Activated T-cell treated with anti-CD3 and anti-CD28 coated beads, Interleukin-2, amount 50 U/mL, for 72 hours (primary cell): ENCODE data around the gene SCUBE2. TPM values are rescaled to one million over a fixed set of nuclear protein-coding genes. Genes with fewer than 3 reads are reported as not detected.

Experiments
- ATAC-seq, 2 donors: fragments of 150-1000 bp; cut with Tn5 transposase; replicated peaks in 1 of 2; 2 replicates each; pipeline ENCODE4 v1.10.0; 2021; ENCODE audit warnings: moderate library complexity in 2 of 2, mild to moderate bottlenecking in 1 of 2
- DNase-seq, 2 donors: peaks; one replicate each; pipeline ENCODE4 v3.0.0; 2021 to 2022; ENCODE audit warnings: mixed read lengths in 1 of 2
- H3K27ac Mint-ChIP-seq: one replicate; pipeline ENCODE4 v1.8.0; 2022; ENCODE audit warnings: mild to moderate bottlenecking, moderate library complexity, mixed read lengths
- H3K27me3 Mint-ChIP-seq: one replicate; pipeline ENCODE4 v1.8.0; 2022; ENCODE audit warnings: low read depth, mixed read lengths
- H3K36me3 Mint-ChIP-seq, 2 donors: one replicate each; pipeline ENCODE4 v1.8.0; 2022; ENCODE audit warnings: mixed read lengths in 2 of 2, mild to moderate bottlenecking in 1 of 2; ENCODE audit not compliant: insufficient read depth in 2 of 2
- H3K4me1 Mint-ChIP-seq: one replicate; pipeline ENCODE4 v1.8.0; 2022; ENCODE audit warnings: low read depth, mixed read lengths
- H3K4me3 Mint-ChIP-seq, 2 donors: one replicate each; pipeline ENCODE4 v1.8.0; 2022; ENCODE audit warnings: mild to moderate bottlenecking in 2 of 2, mixed read lengths in 2 of 2, moderate library complexity in 2 of 2
- H3K9me3 Mint-ChIP-seq, 2 donors: one replicate each; pipeline ENCODE4 v1.8.0; 2022; ENCODE audit warnings: mixed read lengths in 2 of 2
- total RNA-seq, 2 donors: library from RNA; stranded (reverse); gene quantifications; one replicate each; pipeline ENCODE4 v1.2.3, GENCODE V29; 2022

SCUBE2 gene
- total RNA-seq, 2 donors from 2014 or later, result 0.37 TPM; not detected in 1

- ATAC-seq (no peak), DNase-seq (no peak)
- Mint-ChIP-seq H3K9me3 (no peaks in the 10 kb centered on the region), H3K27ac (no peak overlapping the region), H3K4me1 (peaks cover 7% of the 10 kb centered on the region), H3K27me3 (peaks cover 51% of the 10 kb centered on the region), H3K4me3 (no peak overlapping the region), H3K36me3 (no peaks in the 10 kb centered on the region)
Observed at GRCh38 chr11:9096427-9096826, 5.0 kb upstream of the SCUBE2 start.

- peaks cover 48% of the 10 kb centered on the region for H3K27me3 Mint-ChIP-seq
- DNase-seq (peak; percentile 19 to 27), ATAC-seq (no peak)
- H3K36me3 Mint-ChIP-seq, result no peaks in the 10 kb centered on the region
- H3K4me1 Mint-ChIP-seq, result peaks cover 7% of the 10 kb centered on the region
- no peak overlapping the region for H3K4me3 Mint-ChIP-seq
- no peak overlapping the region for H3K27ac Mint-ChIP-seq
- H3K9me3 Mint-ChIP-seq, result no peaks in the 10 kb centered on the region
Observed at GRCh38 chr11:9095421-9095820, 4.0 kb upstream of the SCUBE2 start.

GRCh38 chr11:9094420-9094819 lies 3.0 kb upstream of the SCUBE2 start:
- DNase-seq, result no peak
- H3K27ac Mint-ChIP-seq, result no peak overlapping the region
- H3K9me3 Mint-ChIP-seq, result no peaks in the 10 kb centered on the region
- H3K4me3 Mint-ChIP-seq, result no peak overlapping the region
- no peaks in the 10 kb centered on the region for H3K36me3 Mint-ChIP-seq
- H3K4me1 Mint-ChIP-seq, result peaks cover 7% of the 10 kb centered on the region
- peaks cover 58% of the 10 kb centered on the region for H3K27me3 Mint-ChIP-seq
- ATAC-seq, result no peak

GRCh38 chr11:9092853-9093778 lies 1.7 kb upstream of the SCUBE2 start:
- no peak for DNase-seq
- ATAC-seq, result no peak
- no peaks in the 10 kb centered on the region for H3K9me3 Mint-ChIP-seq
- H3K27ac Mint-ChIP-seq, result no peak overlapping the region
- H3K4me1 Mint-ChIP-seq, result peaks cover 7% of the 10 kb centered on the region
- no peaks in the 10 kb centered on the region for H3K36me3 Mint-ChIP-seq
- H3K4me3 Mint-ChIP-seq, result peak overlapping the region; percentile 42 to 62
- peaks cover 71% of the 10 kb centered on the region for H3K27me3 Mint-ChIP-seq

GRCh38 chr11:9092072-9092471 lies 673 bp upstream of the SCUBE2 start:
- Mint-ChIP-seq H3K27me3 (peaks cover 82% of the 10 kb centered on the region), H3K27ac (no peak overlapping the region), H3K36me3 (no peaks in the 10 kb centered on the region), H3K4me1 (peaks cover 7% of the 10 kb centered on the region), H3K9me3 (no peaks in the 10 kb centered on the region), H3K4me3 (peak overlapping the region; percentile 42 to 62)
- ATAC-seq (no peak), DNase-seq (no peak)

GRCh38 chr11:9090488-9091043 lies 833 bp downstream of the SCUBE2 start:
- H3K27me3 Mint-ChIP-seq, result peaks cover 73% of the 10 kb centered on the region
- ATAC-seq (no peak), DNase-seq (no peak)
- peak overlapping the region; percentile 51 to 61 for H3K4me3 Mint-ChIP-seq
- H3K9me3 Mint-ChIP-seq, result no peaks in the 10 kb centered on the region
- no peak overlapping the region for H3K27ac Mint-ChIP-seq
- no peaks in the 10 kb centered on the region for H3K36me3 Mint-ChIP-seq
- peaks cover 7% of the 10 kb centered on the region for H3K4me1 Mint-ChIP-seq

GRCh38 chr11:9089636-9090035 lies 1.8 kb downstream of the SCUBE2 start:
- H3K4me3 Mint-ChIP-seq, result no peak overlapping the region
- ATAC-seq (peak in 1 of 2 donors; percentile 11), DNase-seq (no peak)
- H3K9me3 Mint-ChIP-seq, result no peaks in the 10 kb centered on the region
- H3K36me3 Mint-ChIP-seq, result no peaks in the 10 kb centered on the region
- peaks cover 7% of the 10 kb centered on the region for H3K4me1 Mint-ChIP-seq
- H3K27me3 Mint-ChIP-seq, result peaks cover 71% of the 10 kb centered on the region
- H3K27ac Mint-ChIP-seq, result no peak overlapping the region

- DNase-seq (no peak), ATAC-seq (no peak)
- Mint-ChIP-seq H3K27ac (no peak overlapping the region), H3K4me1 (peaks cover 7% of the 10 kb centered on the region), H3K9me3 (no peaks in the 10 kb centered on the region), H3K4me3 (no peak overlapping the region), H3K27me3 (peaks cover 67% of the 10 kb centered on the region), H3K36me3 (no peaks in the 10 kb centered on the region)
Observed at GRCh38 chr11:9089061-9089460, 2.3 kb downstream of the SCUBE2 start.

GRCh38 chr11:9082575-9082974 lies 8.8 kb downstream of the SCUBE2 start:
- Mint-ChIP-seq H3K4me3 (no peak overlapping the region), H3K9me3 (no peaks in the 10 kb centered on the region), H3K36me3 (no peaks in the 10 kb centered on the region), H3K27me3 (peaks cover 39% of the 10 kb centered on the region), H3K27ac (no peak overlapping the region), H3K4me1 (peaks cover 7% of the 10 kb centered on the region)
- ATAC-seq (no peak), DNase-seq (no peak)

- ATAC-seq, result peak in 1 of 2 donors; percentile 35
- Mint-ChIP-seq H3K4me3 (no peak overlapping the region), H3K36me3 (no peaks in the 10 kb centered on the region), H3K4me1 (peaks cover 7% of the 10 kb centered on the region), H3K27ac (no peak overlapping the region), H3K27me3 (peaks cover 43% of the 10 kb centered on the region), H3K9me3 (no peaks in the 10 kb centered on the region)
- DNase-seq, result no peak
Observed at GRCh38 chr11:9081153-9081552, 10.2 kb downstream of the SCUBE2 start.

- Mint-ChIP-seq H3K9me3 (no peaks in the 10 kb centered on the region), H3K4me3 (no peak overlapping the region), H3K36me3 (no peaks in the 10 kb centered on the region), H3K4me1 (peaks cover 7% of the 10 kb centered on the region), H3K27me3 (peaks cover 57% of the 10 kb centered on the region), H3K27ac (no peak overlapping the region)
- no peak for DNase-seq
- ATAC-seq, result no peak
Observed at GRCh38 chr11:9078113-9079086, 13.0 kb downstream of the SCUBE2 start.

- no peak for DNase-seq
- H3K27ac Mint-ChIP-seq, result no peak overlapping the region
- peaks cover 7% of the 10 kb centered on the region for H3K4me1 Mint-ChIP-seq
- no peak for ATAC-seq
- H3K4me3 Mint-ChIP-seq, result no peak overlapping the region
- peaks cover 67% of the 10 kb centered on the region for H3K27me3 Mint-ChIP-seq
- H3K9me3 Mint-ChIP-seq, result no peaks in the 10 kb centered on the region
- no peaks in the 10 kb centered on the region for H3K36me3 Mint-ChIP-seq
Observed at GRCh38 chr11:9077164-9077563, 14.2 kb downstream of the SCUBE2 start.

- DNase-seq, result no peak
- no peak overlapping the region for H3K4me3 Mint-ChIP-seq
- H3K4me1 Mint-ChIP-seq, result peaks cover 7% of the 10 kb centered on the region
- H3K27me3 Mint-ChIP-seq, result peaks cover 67% of the 10 kb centered on the region
- H3K27ac Mint-ChIP-seq, result no peak overlapping the region
- no peak for ATAC-seq
- H3K36me3 Mint-ChIP-seq, result no peaks in the 10 kb centered on the region
- no peaks in the 10 kb centered on the region for H3K9me3 Mint-ChIP-seq
Observed at GRCh38 chr11:9076661-9077060, 14.7 kb downstream of the SCUBE2 start.
